IMR-90 (cell line): ENCODE results near the gene RANBP10. TPM values are rescaled to one million over a fixed set of nuclear protein-coding genes. Genes with fewer than 3 reads are reported as not detected.

Source experiments
- ATAC-seq: fragments of 200-7000 bp; cut with Tn5 transposase; 2 replicates; pipeline ENCODE4 v1.9.1; 2020; ENCODE audit warnings: low read depth, mild to moderate bottlenecking, moderate library complexity
- BruUV-seq: library from RNA; stranded (reverse); fragments of 400-500 nt; replicated peaks from 2 replicates; lab custom pipeline; 2021; lab: Mats Ljungman, UMichigan
- CTCF ChIA-PET: fragments of 300-600 bp; formaldehyde crosslinking; extraction: SDS; loops from one replicate; lab custom pipeline; 2021; ENCODE audit warnings: antibody characterized with exemption; lab: Yijun Ruan, JAX
- POLR2A ChIA-PET: fragments of 300-600 bp; sonication (Branson Sonifier 250); formaldehyde crosslinking; loops from one replicate; lab custom pipeline; 2022; ENCODE audit warnings: antibody characterized with exemption; ENCODE audit not compliant: unreplicated experiment; lab: Charles Lee
- DNase-seq: peaks from one replicate; pipeline ENCODE4 v3.0.0; 2013
- H2AFZ ChIP-seq: replicated peaks from 2 replicates; pipeline ENCODE3; 2013; ENCODE audit warnings: low read length, mild to moderate bottlenecking; ENCODE audit not compliant: poor library complexity
- H2AK5ac ChIP-seq: 2 replicates; pipeline ENCODE4 v1.6.1; 2013; ENCODE audit warnings: low read depth, low read length, inconsistent platforms
- H2AK9ac ChIP-seq: replicated peaks from 2 replicates; pipeline ENCODE3; 2013; ENCODE audit warnings: mild to moderate bottlenecking, low read depth, low read length, moderate library complexity; ENCODE audit not compliant: poor library complexity
- H2BK120ac ChIP-seq: 2 replicates; pipeline ENCODE4 v1.6.1; 2013; ENCODE audit warnings: low read depth, low read length, inconsistent platforms
- H2BK15ac ChIP-seq: 3 replicates; pipeline ENCODE4 v1.6.1; 2013; ENCODE audit warnings: low read depth, low read length, inconsistent platforms
- H2BK20ac ChIP-seq: 2 replicates; pipeline ENCODE4 v1.6.1; 2013; ENCODE audit warnings: low read depth, mild to moderate bottlenecking, inconsistent platforms, low read length, moderate library complexity
- H2BK5ac ChIP-seq: 2 replicates; pipeline ENCODE4 v1.6.1; 2013; ENCODE audit warnings: mild to moderate bottlenecking, low read depth, low read length, inconsistent platforms; ENCODE audit not compliant: poor library complexity, severe bottlenecking
- H3K14ac ChIP-seq: replicated peaks from 2 replicates; pipeline ENCODE4 v1.6.1; 2013; ENCODE audit warnings: low read depth, low read length, inconsistent platforms
- H3K18ac ChIP-seq: 2 replicates; pipeline ENCODE4 v1.6.1; 2013; ENCODE audit warnings: low read depth, low read length, control low read depth
- H3K23ac ChIP-seq: 2 replicates; pipeline ENCODE4 v1.6.1; 2013; ENCODE audit warnings: low read depth, low read length, inconsistent platforms
- H3K27ac ChIP-seq: 2 replicates; pipeline ENCODE4 v1.5.1; 2013; ENCODE audit warnings: mild to moderate bottlenecking, control low read depth, low read length; ENCODE audit not compliant: insufficient read depth
- H3K27me3 ChIP-seq: 2 replicates; pipeline ENCODE4 v1.6.1; 2013; ENCODE audit warnings: low read length; ENCODE audit not compliant: control insufficient read depth, insufficient read depth
- H3K36me3 ChIP-seq: 2 replicates; pipeline ENCODE4 v1.6.1; 2013; ENCODE audit warnings: low read length, mixed read lengths; ENCODE audit not compliant: control insufficient read depth, insufficient read depth
- H3K4ac ChIP-seq: 2 replicates; pipeline ENCODE4 v1.6.1; 2013; ENCODE audit warnings: low read depth, low read length, inconsistent platforms
- H3K4me1 ChIP-seq: 2 replicates; pipeline ENCODE4 v1.6.1; 2013; ENCODE audit warnings: low read length, mixed read lengths; ENCODE audit not compliant: control insufficient read depth, insufficient read depth
- H3K4me2 ChIP-seq: 2 replicates; pipeline ENCODE4 v1.6.1; 2013; ENCODE audit warnings: low read depth, mild to moderate bottlenecking, control low read depth, low read length, moderate library complexity
- H3K4me3 ChIP-seq: 2 replicates; pipeline ENCODE4 v1.5.1; 2013; ENCODE audit warnings: low read depth, mild to moderate bottlenecking, control low read depth, low read length, moderate library complexity; ENCODE audit not compliant: insufficient read depth
- H3K56ac ChIP-seq: 2 replicates; pipeline ENCODE4 v1.6.1; 2013; ENCODE audit warnings: low read length, inconsistent platforms; ENCODE audit not compliant: insufficient read depth; ENCODE audit errors: extremely low read depth
- H3K79me1 ChIP-seq, 2 experiments: 2 replicates each; pipeline ENCODE4 v1.6.1; 2013; ENCODE audit warnings: low read length in 2 of 2, inconsistent platforms in 1 of 2, low read depth in 1 of 2
- H3K9ac ChIP-seq: 2 replicates; pipeline ENCODE4 v1.6.1; 2013; ENCODE audit warnings: low read depth, low read length, control low read depth
- H3K9me1 ChIP-seq: 2 replicates; pipeline ENCODE4 v1.6.1; 2013; ENCODE audit warnings: low read length, inconsistent platforms; ENCODE audit not compliant: insufficient read depth
- H3K9me3 ChIP-seq: 2 replicates; pipeline ENCODE4 v1.6.1; 2013; ENCODE audit warnings: low read length; ENCODE audit not compliant: control insufficient read depth, insufficient read depth
- H4K20me1 ChIP-seq: 2 replicates; pipeline ENCODE4 v1.6.1; 2013; ENCODE audit warnings: low read length, inconsistent platforms; ENCODE audit not compliant: insufficient read depth
- H4K5ac ChIP-seq: 2 replicates; pipeline ENCODE4 v1.6.1; 2013; ENCODE audit warnings: mild to moderate bottlenecking, low read depth, low read length, control low read depth
- H4K8ac ChIP-seq, 2 experiments: 2 replicates each; pipeline ENCODE4 v1.6.1; 2013; ENCODE audit warnings: low read depth in 2 of 2, low read length in 2 of 2, control low read depth in 1 of 2, inconsistent platforms in 1 of 2
- H4K91ac ChIP-seq: 2 replicates; pipeline ENCODE4 v1.6.1; 2013; ENCODE audit warnings: low read depth, low read length, inconsistent platforms; ENCODE audit not compliant: insufficient read depth
- BHLHE40 ChIP-seq: fragments of 150-350 bp; IDR thresholded peaks from 2 replicates; pipeline ENCODE4 v1.6.1; 2016; ENCODE audit warnings: mild to moderate bottlenecking, low read depth, low read length
- CEBPB ChIP-seq: IDR thresholded peaks from 2 replicates; pipeline ENCODE4 v1.6.1; 2012; ENCODE audit warnings: low read depth, low read length, improper control_type of control experiment
- CHD1 ChIP-seq: IDR thresholded peaks from 2 replicates; pipeline ENCODE4 v1.6.1; 2012; ENCODE audit warnings: low read depth, low read length, improper control_type of control experiment
- CTCF ChIP-seq: conservative IDR thresholded peaks from 2 replicates; pipeline ENCODE4 v1.5.1; 2012; ENCODE audit warnings: mild to moderate bottlenecking, low read depth, low read length, improper control_type of control experiment
- ELK1 ChIP-seq: fragments of 150-350 bp; IDR thresholded peaks from 2 replicates; pipeline ENCODE4 v1.6.1; 2016; ENCODE audit warnings: low read depth, mild to moderate bottlenecking, low read length, moderate library complexity, borderline replicate concordance
- FOS ChIP-seq: fragments of 150-350 bp; IDR thresholded peaks from 2 replicates; pipeline ENCODE4 v1.6.1; 2016; ENCODE audit warnings: low read depth, low read length
- MAFK ChIP-seq: IDR thresholded peaks from 2 replicates; pipeline ENCODE4 v1.6.1; 2012; ENCODE audit warnings: low read depth, low read length, improper control_type of control experiment
- MAZ ChIP-seq: IDR thresholded peaks from 2 replicates; pipeline ENCODE4 v1.6.1; 2012; ENCODE audit warnings: low read depth, mild to moderate bottlenecking, low read length, improper control_type of control experiment, moderate library complexity, borderline replicate concordance
- MXI1 ChIP-seq: IDR thresholded peaks from 2 replicates; pipeline ENCODE4 v1.6.1; 2012; ENCODE audit warnings: low read depth, mild to moderate bottlenecking, low read length, moderate library complexity, borderline replicate concordance
- NFE2L2 ChIP-seq: fragments of 150-350 bp; IDR thresholded peaks from 2 replicates; pipeline ENCODE4 v1.6.1; 2016; ENCODE audit warnings: low read depth, mild to moderate bottlenecking, low read length
- POLR2A ChIP-seq: IDR thresholded peaks from 2 replicates; pipeline ENCODE4 v1.6.1; 2012; ENCODE audit warnings: mild to moderate bottlenecking, low read depth, low read length
- RAD21 ChIP-seq: IDR thresholded peaks from 2 replicates; pipeline ENCODE4 v1.6.1; 2012; ENCODE audit warnings: low read length, improper control_type of control experiment
- RCOR1 ChIP-seq: IDR thresholded peaks from 2 replicates; pipeline ENCODE4 v1.6.1; 2012; ENCODE audit warnings: mild to moderate bottlenecking, low read length, improper control_type of control experiment; ENCODE audit not compliant: insufficient replicate concordance
- RFX5 ChIP-seq: IDR thresholded peaks from 2 replicates; pipeline ENCODE4 v1.8.0; 2012; ENCODE audit warnings: low read depth, mild to moderate bottlenecking, low read length, moderate library complexity
- SMC3 ChIP-seq: fragments of 150-350 bp; IDR thresholded peaks from 2 replicates; pipeline ENCODE4 v1.6.1; 2016; ENCODE audit warnings: low read depth, mild to moderate bottlenecking, antibody characterized with exemption, low read length, moderate library complexity
- USF2 ChIP-seq: fragments of 150-350 bp; IDR thresholded peaks from 2 replicates; pipeline ENCODE4 v1.6.1; 2017; ENCODE audit warnings: mild to moderate bottlenecking, antibody characterized with exemption, low read length, low read depth
- WGBS, 2 experiments: methylation state at CpG; one replicate each; pipeline versions ENCODE4 v1.1.5 to v1.1.7; 2013; ENCODE audit warnings: missing lambda C conversion rate in 2 of 2; ENCODE audit not compliant: insufficient read length in 1 of 2; ENCODE audit errors: extremely low coverage in 2 of 2; 5-methylcytosine and 5-hydroxymethylcytosine counted together
- dilution Hi-C: fragments of 300-500 bp; cut with HindIII; formaldehyde crosslinking; loops from one replicate; pipeline ENCODE4 v1.14.3; 2018; ENCODE audit warnings: low sequenced_read_pairs; ENCODE audit not compliant: unreplicated experiment
- in situ Hi-C: fragments of 300-500 bp; cut with MboI; formaldehyde crosslinking; loops from 3 replicates; pipeline ENCODE4 v1.14.3; 2019; ENCODE audit warnings: low sequenced_read_pairs, inconsistent platforms, mixed read lengths
- intact Hi-C: fragments of 100-400 bp; cut with micrococcal nuclease; formaldehyde crosslinking; loops from 2 replicates; pipeline ENCODE4 v1.10.0; 2022
- polyA plus RNA-seq, 3 experiments: library from polyadenylated mRNA; depleted of rRNA; stranded (reverse); fragments of >200 nt; gene quantifications; 2 replicates each; pipeline ENCODE4 v1.2.3, GENCODE V29; 2012; ENCODE audit warnings: low replicate concordance in 1 of 3
- total RNA-seq: library from RNA; depleted of rRNA; stranded (reverse); fragments of >200 nt; gene quantifications from 2 replicates; pipeline ENCODE4 v1.2.3, GENCODE V29; 2012

The RANBP10 gene
- total and polyA plus RNA-seq, 2 of the 4 experiments (the other 2 are of a cell fraction): 2.7 to 12.1 TPM

GRCh38 chr16:67803894-67804293 lies 2.5 kb downstream of the RANBP10 start:
- Histone ChIP-seq H4K91ac (no peak overlapping the region), H2BK120ac (no peak overlapping the region), H3K18ac (no peak overlapping the region), H4K20me1 (peaks cover 20% of the 10 kb centered on the region; the same call in 1 of the 2 replicates), H3K79me1 (peaks cover 24 to 69% of the 10 kb centered on the region in 2 experiments), H2AK5ac (no peak overlapping the region), H3K9ac (no peak overlapping the region), H4K5ac (no peak overlapping the region), H3K56ac (no peak overlapping the region), H2AFZ (no peak overlapping the region), H3K4me3 (no peak overlapping the region), H3K4me1 (peaks cover 6% of the 10 kb centered on the region), H3K23ac (no peak overlapping the region), H3K14ac (no peak overlapping the region), H3K9me3 (no peaks in the 10 kb centered on the region), H3K27ac (no peak overlapping the region), H3K36me3 (peaks cover 11% of the 10 kb centered on the region), H3K4ac (no peak overlapping the region), H2AK9ac (no peak overlapping the region), H3K4me2 (no peak overlapping the region), H3K27me3 (no peaks in the 10 kb centered on the region), H2BK15ac (no peak overlapping the region), H3K9me1 (peaks cover 18% of the 10 kb centered on the region), H2BK5ac (no peak overlapping the region), H2BK20ac (no peak overlapping the region), H4K8ac (no peak overlapping the region)
- dilution Hi-C loops (no loop called here), in situ Hi-C loops (no loop called here), intact Hi-C loops (loop anchor here (10.0 kb wide), 1 partner anchor 279 kb away; the partner anchor contains the start of gene RIPOR1)
- WGBS, 2 experiments: no CpG with 5 or more reads among the region's 3 CpGs
- TF ChIP-seq NFE2L2: no peak
- TF ChIP-seq POLR2A: no peak
- TF ChIP-seq MAFK: no peak
- TF ChIP-seq RFX5: no peak
- no peak for TF ChIP-seq FOS
- TF ChIP-seq CHD1: no peak
- TF ChIP-seq MAZ: no peak
- TF ChIP-seq USF2: no peak
- TF ChIP-seq ELK1: no peak
- no peak for TF ChIP-seq BHLHE40
- no peak for TF ChIP-seq CEBPB
- TF ChIP-seq MXI1: no peak
- TF ChIP-seq RCOR1: no peak
- no peak for TF ChIP-seq RAD21
- TF ChIP-seq CTCF: no peak
- no peak for TF ChIP-seq SMC3
- ATAC-seq (no peak), DNase-seq (no peak)
- BruUV-seq: TSS peak; percentile 37
- POLR2A ChIA-PET: no interaction called here
- CTCF ChIA-PET: interaction anchor here (0.7 to 1.5 kb wide), 2 partner anchors 12 to 16 kb away, joined by 4 to 6 read pairs; no protein-coding TSS in a partner anchor
